IPS-18a (cell line): ENCODE measurements around the gene A4GALT.

Source experiments
- H3K27ac ChIP-seq: one replicate; pipeline ENCODE4 v1.5.1; 2013; ENCODE audit warnings: low read length
- H3K27me3 ChIP-seq: one replicate; pipeline ENCODE4 v1.6.1; 2013; ENCODE audit warnings: mild to moderate bottlenecking, low read length; ENCODE audit not compliant: control insufficient read depth, insufficient read depth
- H3K36me3 ChIP-seq: one replicate; pipeline ENCODE4 v1.6.1; 2013; ENCODE audit warnings: low read depth, low read length; ENCODE audit not compliant: control insufficient read depth
- H3K4me1 ChIP-seq: one replicate; pipeline ENCODE4 v1.6.1; 2013; ENCODE audit warnings: low read depth, low read length; ENCODE audit not compliant: control insufficient read depth
- H3K4me3 ChIP-seq: one replicate; pipeline ENCODE4 v1.5.1; 2013; ENCODE audit warnings: low read length
- H3K9ac ChIP-seq: one replicate; pipeline ENCODE4 v1.6.1; 2013; ENCODE audit warnings: mild to moderate bottlenecking, low read length, moderate library complexity
- H3K9me3 ChIP-seq: one replicate; pipeline ENCODE4 v1.6.1; 2013; ENCODE audit warnings: low read depth, low read length; ENCODE audit not compliant: control insufficient read depth

Gene A4GALT

DNA sequence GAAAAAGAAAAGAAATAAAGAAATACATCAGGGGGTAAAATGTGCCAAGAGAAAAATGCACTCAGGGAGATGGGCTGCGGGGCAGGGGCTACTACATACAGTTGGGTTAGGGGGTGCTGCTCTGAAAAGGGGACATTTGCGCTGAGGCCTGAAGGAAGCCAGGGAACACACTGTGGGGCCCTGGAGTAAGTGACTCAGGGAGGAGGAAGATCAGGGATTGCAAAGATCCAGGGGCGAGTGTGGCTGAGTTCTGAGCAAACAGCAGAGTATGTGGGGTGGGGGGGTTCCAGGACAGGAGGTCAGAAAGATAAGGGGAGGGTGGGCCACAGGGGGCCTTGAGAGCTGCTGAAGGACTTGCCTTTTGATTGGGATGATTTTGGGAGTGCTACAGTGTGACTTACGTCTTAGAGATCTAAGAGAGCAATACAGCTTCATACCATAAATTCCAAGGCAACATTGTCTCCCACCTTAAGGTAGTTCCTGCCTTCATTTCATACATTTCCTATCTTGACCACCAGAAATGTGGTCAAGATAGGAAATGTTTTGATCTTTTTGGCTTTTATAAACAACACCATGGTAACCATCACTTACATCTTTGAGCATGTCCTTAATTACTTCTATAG lies 5.8 kb downstream of the A4GALT start:
- Histone ChIP-seq H3K9ac (no peak overlapping the region), H3K4me3 (no peak overlapping the region), H3K27ac (no peak overlapping the region), H3K9me3 (no peaks in the 10 kb centered on the region), H3K36me3 (no peaks in the 10 kb centered on the region), H3K27me3 (peaks cover 24% of the 10 kb centered on the region), H3K4me1 (peaks cover 12% of the 10 kb centered on the region)

GRCh38 chr22:42714308-42714707 lies 6.4 kb downstream of the A4GALT start:
- Histone ChIP-seq H3K27ac (no peak overlapping the region), H3K36me3 (no peaks in the 10 kb centered on the region), H3K27me3 (peaks cover 19% of the 10 kb centered on the region), H3K9ac (no peak overlapping the region), H3K4me3 (no peak overlapping the region), H3K4me1 (peaks cover 12% of the 10 kb centered on the region), H3K9me3 (no peaks in the 10 kb centered on the region)

GRCh38 chr22:42711895-42712837 lies 8.5 kb downstream of the A4GALT start:
- no peaks in the 10 kb centered on the region for H3K9me3 ChIP-seq
- H3K9ac ChIP-seq: no peak overlapping the region
- H3K27ac ChIP-seq: no peak overlapping the region
- H3K4me1 ChIP-seq: peaks cover 6% of the 10 kb centered on the region
- no peak overlapping the region for H3K4me3 ChIP-seq
- H3K27me3 ChIP-seq: no peaks in the 10 kb centered on the region
- H3K36me3 ChIP-seq: no peaks in the 10 kb centered on the region

DNA sequence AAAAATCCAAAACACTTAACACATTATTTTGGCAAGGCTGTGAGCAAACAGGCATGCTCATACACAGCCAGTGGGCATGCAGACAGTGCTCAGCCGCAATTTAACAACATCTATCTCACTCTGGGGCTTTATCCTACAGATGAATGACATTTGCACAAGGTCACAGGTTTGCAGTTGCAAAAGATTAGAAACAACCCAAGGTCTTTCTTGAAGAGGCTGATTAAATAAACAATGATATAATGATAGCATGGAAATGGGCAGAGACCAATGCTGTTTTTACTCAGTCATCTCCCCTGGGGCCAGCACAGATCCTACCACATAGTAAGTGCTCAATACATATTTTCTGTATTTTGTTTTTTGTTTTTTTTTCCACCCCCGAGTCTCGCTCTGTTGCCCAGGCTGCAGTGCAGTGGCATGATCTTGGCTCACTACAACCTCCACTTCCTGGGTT lies 9.4 kb downstream of the A4GALT start:
- Histone ChIP-seq H3K27me3 (no peaks in the 10 kb centered on the region), H3K9ac (no peak overlapping the region), H3K4me1 (no peaks in the 10 kb centered on the region), H3K36me3 (no peaks in the 10 kb centered on the region), H3K9me3 (no peaks in the 10 kb centered on the region), H3K27ac (no peak overlapping the region), H3K4me3 (no peak overlapping the region)

DNA sequence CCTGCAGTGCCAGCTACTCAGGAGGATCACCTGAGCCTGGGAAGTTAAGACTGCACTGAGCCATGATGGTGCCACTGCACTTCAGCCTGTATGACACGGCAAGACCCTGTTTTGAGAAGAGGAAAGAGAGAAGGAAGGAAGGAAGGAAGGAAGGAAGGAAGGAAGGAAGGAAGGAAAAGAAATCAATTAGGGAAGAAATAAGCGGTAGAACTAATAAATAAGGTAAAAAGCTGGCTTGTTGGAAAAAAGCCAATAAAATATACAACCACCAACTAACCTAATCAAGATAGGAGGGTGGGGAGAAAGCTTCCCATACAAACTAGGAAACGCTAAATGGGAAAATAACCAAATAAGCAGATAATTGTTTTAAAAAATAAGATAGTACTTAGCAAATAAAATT lies 12.3 kb downstream of the A4GALT start:
- Histone ChIP-seq H3K27me3 (no peaks in the 10 kb centered on the region), H3K9me3 (no peaks in the 10 kb centered on the region), H3K9ac (no peak overlapping the region), H3K36me3 (no peaks in the 10 kb centered on the region), H3K4me1 (no peaks in the 10 kb centered on the region), H3K4me3 (no peak overlapping the region), H3K27ac (no peak overlapping the region)

GRCh38 chr22:42707496-42707895 lies 13.2 kb downstream of the A4GALT start:
- H3K27me3 ChIP-seq: no peaks in the 10 kb centered on the region
- H3K9ac ChIP-seq: no peak overlapping the region
- H3K36me3 ChIP-seq: no peaks in the 10 kb centered on the region
- no peaks in the 10 kb centered on the region for H3K9me3 ChIP-seq
- no peak overlapping the region for H3K4me3 ChIP-seq
- H3K4me1 ChIP-seq: no peaks in the 10 kb centered on the region
- H3K27ac ChIP-seq: no peak overlapping the region

DNA sequence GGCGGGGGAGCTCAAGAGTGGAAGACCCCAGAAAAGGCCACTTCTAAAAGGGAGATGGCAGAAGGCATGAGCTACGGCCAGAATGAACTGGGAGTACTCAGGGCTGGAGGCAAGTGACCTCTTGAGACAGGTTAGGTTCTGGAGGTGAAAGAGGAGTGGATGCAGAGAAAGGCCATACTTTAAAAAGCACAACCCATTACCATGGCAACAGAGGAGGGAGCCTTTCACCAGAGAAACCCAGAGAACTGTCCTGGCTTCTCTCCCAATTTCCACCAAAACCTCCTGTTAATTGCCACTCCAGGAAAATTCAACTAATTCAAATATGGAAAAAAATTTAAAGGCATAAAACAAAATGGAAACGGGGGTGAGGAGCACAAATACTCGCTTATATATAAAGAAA lies 15.8 kb downstream of the A4GALT start:
- Histone ChIP-seq H3K4me1 (no peaks in the 10 kb centered on the region), H3K27ac (no peak overlapping the region), H3K36me3 (no peaks in the 10 kb centered on the region), H3K27me3 (no peaks in the 10 kb centered on the region), H3K9ac (no peak overlapping the region), H3K9me3 (no peaks in the 10 kb centered on the region), H3K4me3 (no peak overlapping the region)

- no peak overlapping the region for H3K9ac ChIP-seq
- H3K9me3 ChIP-seq: no peaks in the 10 kb centered on the region
- no peak overlapping the region for H3K27ac ChIP-seq
- no peaks in the 10 kb centered on the region for H3K27me3 ChIP-seq
- H3K36me3 ChIP-seq: no peaks in the 10 kb centered on the region
- no peak overlapping the region for H3K4me3 ChIP-seq
- no peaks in the 10 kb centered on the region for H3K4me1 ChIP-seq
Observed at GRCh38 chr22:42702675-42703074, 18.0 kb downstream of the A4GALT start.

DNA sequence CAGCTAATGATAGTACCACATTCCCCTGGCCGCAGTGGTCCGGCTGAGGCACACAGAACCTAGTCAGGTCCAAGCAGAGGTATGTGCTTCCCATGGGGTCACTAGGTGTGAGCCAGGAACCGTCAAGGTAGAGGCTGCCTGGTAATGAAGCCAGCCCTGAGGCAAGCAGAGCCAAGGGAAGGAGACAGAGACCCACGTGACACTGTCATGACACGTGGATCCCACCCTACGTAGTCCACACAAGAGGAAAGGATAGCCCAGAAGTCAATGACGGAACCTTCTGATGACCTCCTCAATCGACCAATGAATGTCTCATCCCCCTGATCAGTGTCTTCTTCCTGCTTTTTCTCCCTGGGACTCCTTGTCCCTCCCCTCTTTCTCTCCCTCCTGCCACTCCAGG lies 19.0 kb downstream of the A4GALT start:
- Histone ChIP-seq H3K27ac (no peak overlapping the region), H3K36me3 (no peaks in the 10 kb centered on the region), H3K4me3 (no peak overlapping the region), H3K9ac (no peak overlapping the region), H3K4me1 (no peaks in the 10 kb centered on the region), H3K27me3 (no peaks in the 10 kb centered on the region), H3K9me3 (no peaks in the 10 kb centered on the region)

DNA sequence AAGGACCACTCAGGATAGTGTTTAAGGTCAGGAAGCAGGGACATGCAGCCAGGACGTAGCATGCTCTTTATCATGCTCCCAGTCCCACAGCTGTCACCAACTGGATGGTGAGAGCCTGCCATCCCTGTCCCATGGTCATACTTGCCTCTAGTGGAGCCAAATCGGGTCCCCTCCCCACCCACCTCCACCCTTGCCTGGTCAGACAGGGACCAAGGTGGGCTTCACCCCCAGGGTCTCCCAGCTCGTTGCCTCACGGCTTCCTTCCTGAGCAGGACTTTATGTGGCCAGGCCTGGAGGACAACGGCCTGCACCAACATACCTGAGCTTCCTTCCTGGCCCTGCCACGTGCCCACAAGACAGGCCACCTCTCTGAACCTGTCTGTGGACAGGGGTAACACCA lies 19.8 kb downstream of the A4GALT start:
- Histone ChIP-seq H3K9me3 (no peaks in the 10 kb centered on the region), H3K4me1 (no peaks in the 10 kb centered on the region), H3K9ac (no peak overlapping the region), H3K36me3 (no peaks in the 10 kb centered on the region), H3K27me3 (no peaks in the 10 kb centered on the region), H3K4me3 (no peak overlapping the region), H3K27ac (no peak overlapping the region)

GRCh38 chr22:42700355-42700754 lies 20.3 kb downstream of the A4GALT start:
- Histone ChIP-seq H3K27me3 (no peaks in the 10 kb centered on the region), H3K9me3 (no peaks in the 10 kb centered on the region), H3K9ac (no peak overlapping the region), H3K4me1 (no peaks in the 10 kb centered on the region), H3K4me3 (no peak overlapping the region), H3K36me3 (no peaks in the 10 kb centered on the region), H3K27ac (no peak overlapping the region)

- H3K9ac ChIP-seq: no peak overlapping the region
- H3K36me3 ChIP-seq: no peaks in the 10 kb centered on the region
- no peaks in the 10 kb centered on the region for H3K27me3 ChIP-seq
- no peaks in the 10 kb centered on the region for H3K4me1 ChIP-seq
- no peaks in the 10 kb centered on the region for H3K9me3 ChIP-seq
- no peak overlapping the region for H3K27ac ChIP-seq
- H3K4me3 ChIP-seq: no peak overlapping the region
Observed at GRCh38 chr22:42699976-42700352, 20.7 kb downstream of the A4GALT start.
